Astrocyte of the spinal cord (primary cell): ENCODE measurements around the gene SYNGAP1.
"Not testable (repeated sequence)": the region's sequence is repeated elsewhere in the genome, so short reads cannot be mapped to it uniquely, and the experiment has no call there.

Experiments
- DNase-seq: peaks from one replicate; pipeline ENCODE4 v3.0.0; 2011; ENCODE audit warnings: low read depth, low spot score
- H3K4me3 ChIP-seq: 2 replicates; pipeline ENCODE4 v1.5.1; 2011; ENCODE audit warnings: low read depth, mild to moderate bottlenecking, low read length, moderate library complexity
- CTCF ChIP-seq: IDR thresholded peaks from 2 replicates; pipeline ENCODE4 v1.5.1; 2012; ENCODE audit warnings: low read depth, mild to moderate bottlenecking, low read length, inconsistent platforms
- in situ Hi-C: cut with HindIII; loops from 2 replicates; pipeline ENCODE4 v1.10.0; 2017; ENCODE audit warnings: low sequenced_read_pairs

Gene SYNGAP1

DNA sequence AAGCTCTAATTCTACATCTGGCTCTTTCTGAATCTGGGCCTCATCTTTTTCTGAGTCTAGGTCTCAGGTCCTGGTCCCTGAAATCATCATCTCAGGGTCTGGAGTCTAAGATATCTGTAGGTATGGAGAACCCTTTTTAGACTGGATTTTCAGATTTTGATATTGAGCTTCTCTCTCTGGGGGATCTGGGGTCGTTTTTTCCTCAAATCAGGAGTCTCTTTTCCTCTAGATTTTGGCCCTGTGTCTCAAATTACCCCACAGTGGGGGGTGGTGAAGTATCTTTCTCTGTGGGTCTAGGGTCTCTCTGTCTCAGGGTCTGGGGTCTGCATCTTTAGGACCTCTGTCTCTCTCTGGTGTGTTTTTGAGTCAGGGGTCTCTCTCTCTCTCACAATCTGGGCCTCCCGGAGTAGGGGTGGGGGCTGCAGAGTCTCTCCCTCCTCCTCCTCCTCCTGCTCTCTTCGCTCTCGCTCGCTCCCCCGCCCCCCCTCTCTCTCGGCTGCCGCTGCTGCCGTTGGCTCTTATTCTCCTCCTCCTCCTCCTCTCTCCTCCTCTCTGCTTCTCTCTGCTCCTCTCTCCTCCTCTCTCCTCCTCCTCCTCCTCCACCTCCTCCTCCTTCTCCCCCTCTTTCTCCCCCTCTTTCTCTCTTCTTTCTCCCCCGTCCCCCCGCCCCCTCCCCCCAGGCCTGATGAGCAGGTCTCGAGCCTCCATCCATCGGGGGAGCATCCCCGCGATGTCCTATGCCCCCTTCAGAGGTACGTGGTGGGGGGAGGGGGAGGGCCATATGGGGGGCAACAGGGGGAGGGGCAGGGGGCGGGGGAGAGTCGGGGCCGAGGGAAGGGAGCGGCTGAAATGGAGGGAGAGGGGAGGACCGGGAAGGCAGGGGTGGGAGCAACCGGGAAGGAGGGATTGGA lies at the start of gene SYNGAP1:
SYNGAP1 (plus strand) TSS at position 486 of the 911 bp plus-strand sequence; CDS start at position 686, 200 bp downstream.
- TF ChIP-seq CTCF: no peak
- DNase-seq: peak; percentile 62
- peak within 1 kb of the TSS; percentile 47 for H3K4me3 ChIP-seq
- in situ Hi-C loops: no loop called here

DNA sequence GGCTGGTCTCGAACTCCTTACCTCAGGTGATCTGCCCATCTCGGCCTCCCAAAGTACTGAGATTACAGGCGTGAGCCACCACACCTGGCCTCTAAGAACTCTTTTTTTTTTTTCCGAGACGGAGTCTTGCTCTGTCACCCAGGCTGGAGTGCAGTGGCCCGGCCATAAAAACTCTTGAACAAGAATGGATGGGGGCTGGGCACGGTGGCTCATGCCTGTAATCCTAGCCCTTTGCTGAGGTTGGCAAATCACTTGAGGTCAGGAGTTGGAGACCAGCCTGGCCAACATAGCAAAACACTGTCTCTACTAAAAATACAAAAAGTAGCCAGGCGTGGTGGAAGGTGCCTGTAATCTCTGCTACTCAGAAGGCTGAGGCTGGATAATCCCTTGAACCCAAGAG lies 48.0 kb upstream of the SYNGAP1 start:
- DNase-seq, in situ Hi-C loops, H3K4me3 ChIP-seq: not testable (repeated sequence)

- H3K4me3 ChIP-seq: no peak overlapping the region
- TF ChIP-seq CTCF: no peak
- DNase-seq: no peak
- in situ Hi-C loops: no loop called here
Observed at GRCh38 chr6:33372526-33373123, 47.2 kb upstream of the SYNGAP1 start.

- TF ChIP-seq CTCF: no peak
- no peak for DNase-seq
- H3K4me3 ChIP-seq: no peak overlapping the region
- in situ Hi-C loops: no loop called here
Observed at GRCh38 chr6:33373960-33374910, 45.6 kb upstream of the SYNGAP1 start.

- in situ Hi-C loops: no loop called here
- peak; percentile 75 for DNase-seq
- H3K4me3 ChIP-seq: no peak overlapping the region
Observed at GRCh38 chr6:33375143-33375671, 44.7 kb upstream of the SYNGAP1 start.

DNA sequence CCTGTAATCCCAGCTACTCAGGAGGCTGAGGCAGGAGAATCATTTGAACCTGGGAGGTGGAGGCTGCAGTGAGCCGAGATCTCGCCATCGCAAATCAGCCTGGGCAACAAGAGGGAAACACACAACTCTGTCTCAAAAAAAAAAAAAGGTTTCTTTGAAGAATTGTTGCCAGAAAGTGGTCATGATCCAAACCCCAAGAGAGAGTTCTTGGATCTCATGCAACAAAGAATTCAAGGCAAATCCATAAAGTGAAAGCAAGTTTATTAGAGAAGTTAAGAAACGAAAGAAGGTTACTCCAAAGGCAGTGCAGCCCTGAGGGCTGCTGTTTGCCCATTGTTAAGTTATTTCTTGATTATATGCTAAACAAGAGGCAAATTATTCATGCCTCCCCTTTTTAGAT lies 42.7 kb upstream of the SYNGAP1 start:
- no peak for TF ChIP-seq CTCF
- in situ Hi-C loops: no loop called here
- H3K4me3 ChIP-seq: no peak overlapping the region
- no peak for DNase-seq

More at GRCh38 chr6:33375143-33375671, 44.7 kb upstream of the SYNGAP1 start:
- TF ChIP-seq CTCF: no peak

GRCh38 chr6:33379184-33379583 lies 40.7 kb upstream of the SYNGAP1 start:
- H3K4me3 ChIP-seq, DNase-seq, in situ Hi-C loops: not testable (repeated sequence)
